ENCODE data around the gene NMNAT2. TPM values are rescaled to one million over a fixed set of nuclear protein-coding genes. Genes with fewer than 3 reads are reported as not detected.

Gene NMNAT2
- total and polyA plus RNA-seq, 2 of the 13 experiments (the other 11 are each of a cell fraction or from before 2014, with no cell fraction given), result not detected

DNA sequence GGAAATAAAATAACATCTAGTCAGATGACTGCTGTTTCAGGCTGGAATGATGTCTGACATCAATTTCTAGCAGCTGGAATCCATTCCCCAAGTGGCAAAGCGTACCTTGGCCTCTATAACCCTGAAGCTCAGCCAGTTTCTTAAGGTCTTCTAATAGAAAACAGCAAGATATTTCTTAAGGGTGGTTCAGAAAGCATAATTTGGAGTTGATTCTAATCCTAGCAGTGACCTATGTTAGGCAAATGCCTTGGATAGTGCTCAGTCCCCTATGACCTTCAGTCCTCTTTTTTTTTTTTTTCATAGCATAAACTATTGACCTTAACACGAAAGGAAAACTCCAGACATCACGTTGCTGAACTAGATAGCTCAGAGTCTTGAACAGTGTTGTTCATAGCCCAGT lies 175.6 kb downstream of the NMNAT2 start (continued):
- TF ChIP-seq, protein P1, sequence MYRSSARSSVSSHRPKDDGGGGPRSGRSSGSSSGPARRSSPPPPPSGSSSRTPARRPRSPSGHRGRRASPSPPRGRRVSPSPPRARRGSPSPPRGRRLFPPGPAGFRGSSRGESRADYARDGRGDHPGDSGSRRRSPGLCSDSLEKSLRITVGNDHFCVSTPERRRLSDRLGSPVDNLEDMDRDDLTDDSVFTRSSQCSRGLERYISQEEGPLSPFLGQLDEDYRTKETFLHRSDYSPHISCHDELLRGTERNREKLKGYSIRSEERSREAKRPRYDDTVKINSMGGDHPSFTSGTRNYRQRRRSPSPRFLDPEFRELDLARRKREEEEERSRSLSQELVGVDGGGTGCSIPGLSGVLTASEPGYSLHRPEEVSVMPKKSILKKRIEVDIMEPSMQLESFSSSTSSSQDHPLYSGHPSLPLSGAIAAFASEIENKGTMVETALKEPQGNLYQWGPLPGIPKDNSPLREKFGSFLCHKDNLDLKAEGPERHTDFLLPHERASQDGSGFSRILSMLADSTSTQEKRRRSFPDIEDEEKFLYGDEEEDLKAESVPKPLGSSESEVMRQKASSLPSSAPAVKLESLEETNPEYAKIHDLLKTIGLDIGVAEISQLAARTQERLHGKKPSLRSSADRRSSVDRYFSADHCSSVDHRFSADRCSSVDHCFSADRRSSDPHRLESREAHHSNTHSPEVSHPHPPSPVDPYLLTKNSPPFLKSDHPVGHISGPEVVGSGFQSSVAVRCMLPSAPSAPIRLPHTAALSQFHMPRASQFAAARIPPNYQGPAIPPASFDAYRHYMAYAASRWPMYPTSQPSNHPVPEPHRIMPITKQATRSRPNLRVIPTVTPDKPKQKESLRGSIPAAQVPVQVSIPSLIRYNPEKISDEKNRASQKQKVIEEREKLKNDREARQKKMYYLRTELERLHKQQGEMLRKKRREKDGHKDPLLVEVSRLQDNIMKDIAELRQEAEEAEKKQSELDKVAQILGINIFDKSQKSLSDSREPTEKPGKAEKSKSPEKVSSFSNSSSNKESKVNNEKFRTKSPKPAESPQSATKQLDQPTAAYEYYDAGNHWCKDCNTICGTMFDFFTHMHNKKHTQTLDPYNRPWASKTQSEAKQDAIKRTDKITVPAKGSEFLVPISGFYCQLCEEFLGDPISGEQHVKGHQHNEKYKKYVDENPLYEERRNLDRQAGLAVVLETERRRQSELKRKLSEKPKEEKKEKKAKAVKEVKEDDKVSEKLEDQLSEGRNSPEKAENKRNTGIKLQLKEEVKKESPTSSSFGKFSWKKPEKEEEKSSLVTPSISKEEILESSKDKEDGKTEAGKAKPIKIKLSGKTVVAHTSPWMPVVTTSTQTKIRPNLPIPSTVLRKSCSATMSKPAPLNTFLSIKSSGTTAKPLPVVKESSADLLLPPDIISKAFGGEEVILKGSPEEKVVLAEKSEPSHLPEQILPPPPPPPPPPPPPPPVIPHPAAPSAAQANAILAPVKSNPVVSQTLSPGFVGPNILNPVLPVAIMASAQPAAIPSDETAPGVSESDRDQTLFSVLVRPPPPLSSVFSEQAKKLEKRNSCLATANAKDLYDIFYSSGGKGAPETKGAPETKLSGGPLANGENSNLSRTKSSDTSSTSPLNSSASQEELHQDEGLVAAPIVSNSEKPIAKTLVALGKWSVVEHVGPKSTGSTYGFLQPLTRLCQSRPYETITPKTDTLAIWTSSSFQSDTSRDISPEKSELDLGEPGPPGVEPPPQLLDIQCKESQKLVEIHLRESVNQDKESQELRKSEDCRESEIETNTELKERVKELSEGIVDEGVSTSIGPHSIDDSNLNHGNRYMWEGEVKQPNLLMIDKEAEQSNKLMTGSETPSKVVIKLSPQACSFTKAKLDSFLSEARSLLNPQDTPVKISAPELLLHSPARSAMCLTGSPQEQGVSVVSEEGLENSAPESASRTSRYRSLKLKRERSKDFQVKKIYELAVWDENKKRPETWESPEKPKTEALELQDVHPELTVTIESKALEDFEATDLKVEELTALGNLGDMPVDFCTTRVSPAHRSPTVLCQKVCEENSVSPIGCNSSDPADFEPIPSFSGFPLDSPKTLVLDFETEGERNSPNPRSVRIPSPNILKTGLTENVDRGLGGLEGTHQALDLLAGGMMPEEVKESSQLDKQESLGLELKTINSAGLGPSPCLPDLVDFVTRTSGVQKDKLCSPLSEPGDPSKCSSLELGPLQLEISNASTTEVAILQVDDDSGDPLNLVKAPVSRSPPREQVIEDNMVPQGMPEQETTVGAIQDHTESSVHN (CRISPR knock-in tag; IDR thresholded peaks at IDR 0.05), result no peak
- TF ChIP-seq, protein P2, sequence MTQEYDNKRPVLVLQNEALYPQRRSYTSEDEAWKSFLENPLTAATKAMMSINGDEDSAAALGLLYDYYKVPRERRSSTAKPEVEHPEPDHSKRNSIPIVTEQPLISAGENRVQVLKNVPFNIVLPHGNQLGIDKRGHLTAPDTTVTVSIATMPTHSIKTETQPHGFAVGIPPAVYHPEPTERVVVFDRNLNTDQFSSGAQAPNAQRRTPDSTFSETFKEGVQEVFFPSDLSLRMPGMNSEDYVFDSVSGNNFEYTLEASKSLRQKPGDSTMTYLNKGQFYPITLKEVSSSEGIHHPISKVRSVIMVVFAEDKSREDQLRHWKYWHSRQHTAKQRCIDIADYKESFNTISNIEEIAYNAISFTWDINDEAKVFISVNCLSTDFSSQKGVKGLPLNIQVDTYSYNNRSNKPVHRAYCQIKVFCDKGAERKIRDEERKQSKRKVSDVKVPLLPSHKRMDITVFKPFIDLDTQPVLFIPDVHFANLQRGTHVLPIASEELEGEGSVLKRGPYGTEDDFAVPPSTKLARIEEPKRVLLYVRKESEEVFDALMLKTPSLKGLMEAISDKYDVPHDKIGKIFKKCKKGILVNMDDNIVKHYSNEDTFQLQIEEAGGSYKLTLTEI (CRISPR knock-in tag; conservative IDR thresholded peaks at IDR 0.05), result no peak
- TF ChIP-seq, protein P3, sequence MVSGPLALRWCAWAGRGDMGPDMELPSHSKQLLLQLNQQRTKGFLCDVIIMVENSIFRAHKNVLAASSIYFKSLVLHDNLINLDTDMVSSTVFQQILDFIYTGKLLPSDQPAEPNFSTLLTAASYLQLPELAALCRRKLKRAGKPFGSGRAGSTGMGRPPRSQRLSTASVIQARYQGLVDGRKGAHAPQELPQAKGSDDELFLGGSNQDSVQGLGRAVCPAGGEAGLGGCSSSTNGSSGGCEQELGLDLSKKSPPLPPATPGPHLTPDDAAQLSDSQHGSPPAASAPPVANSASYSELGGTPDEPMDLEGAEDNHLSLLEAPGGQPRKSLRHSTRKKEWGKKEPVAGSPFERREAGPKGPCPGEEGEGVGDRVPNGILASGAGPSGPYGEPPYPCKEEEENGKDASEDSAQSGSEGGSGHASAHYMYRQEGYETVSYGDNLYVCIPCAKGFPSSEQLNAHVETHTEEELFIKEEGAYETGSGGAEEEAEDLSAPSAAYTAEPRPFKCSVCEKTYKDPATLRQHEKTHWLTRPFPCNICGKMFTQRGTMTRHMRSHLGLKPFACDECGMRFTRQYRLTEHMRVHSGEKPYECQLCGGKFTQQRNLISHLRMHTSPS (CRISPR knock-in tag; IDR thresholded peaks at IDR 0.05; ENCODE audit: low read depth), result no peak

Data from HepG2 (cell line).